ENCODE measurements around the gene HOXD13. TPM values are rescaled to one million over a fixed set of nuclear protein-coding genes. Genes with fewer than 3 reads are reported as not detected.

The HOXD13 gene
- total RNA-seq, 1 donor from 2014 or later, result not detected

GRCh38 chr2:176068419-176068832, 24.1 kb upstream of the HOXD13 start:
- Histone ChIP-seq H3K36me3 (ENCODE audit: control insufficient read depth, insufficient read depth, low read length) (no peaks in the 10 kb centered on the region), H3K4me3 (ENCODE audit: low read depth, low read length) (no peak overlapping the region), H3K27me3 (ENCODE audit: control insufficient read depth, insufficient read depth, low read length) (peaks cover 75% of the 10 kb centered on the region)
- DNase-seq (ENCODE audit: low read depth), result no peak
- TF ChIP-seq CTCF (IDR thresholded peaks at IDR 0.05; ENCODE audit: insufficient read depth, low read length, poor library complexity, severe bottlenecking), result no peak

- Histone ChIP-seq H3K36me3 (ENCODE audit: control insufficient read depth, insufficient read depth, low read length) (no peaks in the 10 kb centered on the region), H3K27me3 (ENCODE audit: control insufficient read depth, insufficient read depth, low read length) (peaks cover 98% of the 10 kb centered on the region), H3K4me3 (ENCODE audit: low read depth, low read length) (no peak overlapping the region)
- DNase-seq (ENCODE audit: low read depth), result no peak
- TF ChIP-seq CTCF (IDR thresholded peaks at IDR 0.05; ENCODE audit: insufficient read depth, low read length, poor library complexity, severe bottlenecking), result no peak
Measured at GRCh38 chr2:176071330-176072291, 20.9 kb upstream of the HOXD13 start.

- no peak for TF ChIP-seq CTCF (IDR thresholded peaks at IDR 0.05; ENCODE audit: insufficient read depth, low read length, poor library complexity, severe bottlenecking)
- Histone ChIP-seq H3K36me3 (ENCODE audit: control insufficient read depth, insufficient read depth, low read length) (no peaks in the 10 kb centered on the region), H3K4me3 (ENCODE audit: low read depth, low read length) (no peak overlapping the region), H3K27me3 (ENCODE audit: control insufficient read depth, insufficient read depth, low read length) (peaks cover 98% of the 10 kb centered on the region)
- no peak for DNase-seq (ENCODE audit: low read depth)
Measured at GRCh38 chr2:176072292-176072669, 20.2 kb upstream of the HOXD13 start.

- Histone ChIP-seq H3K36me3 (ENCODE audit: control insufficient read depth, insufficient read depth, low read length) (no peaks in the 10 kb centered on the region), H3K4me3 (ENCODE audit: low read depth, low read length) (no peak overlapping the region), H3K27me3 (ENCODE audit: control insufficient read depth, insufficient read depth, low read length) (peaks cover 91% of the 10 kb centered on the region)
- no peak for TF ChIP-seq CTCF (IDR thresholded peaks at IDR 0.05; ENCODE audit: insufficient read depth, low read length, poor library complexity, severe bottlenecking)
- DNase-seq (ENCODE audit: low read depth), result no peak
Measured at GRCh38 chr2:176072951-176073904, 19.3 kb upstream of the HOXD13 start.

GRCh38 chr2:176074919-176075425, 17.5 kb upstream of the HOXD13 start:
- H3K4me3 ChIP-seq (ENCODE audit: low read depth, low read length), result no peak overlapping the region
- H3K27me3 ChIP-seq (ENCODE audit: control insufficient read depth, insufficient read depth, low read length), result peaks cover 91% of the 10 kb centered on the region
- H3K36me3 ChIP-seq (ENCODE audit: control insufficient read depth, insufficient read depth, low read length), result no peaks in the 10 kb centered on the region
- no peak for DNase-seq (ENCODE audit: low read depth)
- TF ChIP-seq CTCF (IDR thresholded peaks at IDR 0.05; ENCODE audit: insufficient read depth, low read length, poor library complexity, severe bottlenecking), result no peak
